Right lobe of liver (tissue), 4 donors: ENCODE measurements around the gene FAM20B.

Experiments used
- CTCF ChIP-seq, 4 donors: fragments of 200-600 bp in 3 of 4; fragments of 450-650 bp in 1 of 4; IDR thresholded peaks; one replicate each; pipeline versions ENCODE4 v1.5.1 to v1.8.0; 2016 to 2022; ENCODE audit warnings: antibody characterized with exemption in 4 of 4, mild to moderate bottlenecking in 2 of 4
- POLR2A ChIP-seq: fragments of 450-650 bp; IDR thresholded peaks from one replicate; pipeline ENCODE4 v1.6.1; 2017; ENCODE audit warnings: antibody characterized with exemption, mild to moderate bottlenecking
- donor health status: DM: no; HTN: no; CAD: no.
- donor health status: DM: no; HTN: no; CAD: no.
- donor health status: DM: no; HTN: yes; CAD: no.

DNA sequence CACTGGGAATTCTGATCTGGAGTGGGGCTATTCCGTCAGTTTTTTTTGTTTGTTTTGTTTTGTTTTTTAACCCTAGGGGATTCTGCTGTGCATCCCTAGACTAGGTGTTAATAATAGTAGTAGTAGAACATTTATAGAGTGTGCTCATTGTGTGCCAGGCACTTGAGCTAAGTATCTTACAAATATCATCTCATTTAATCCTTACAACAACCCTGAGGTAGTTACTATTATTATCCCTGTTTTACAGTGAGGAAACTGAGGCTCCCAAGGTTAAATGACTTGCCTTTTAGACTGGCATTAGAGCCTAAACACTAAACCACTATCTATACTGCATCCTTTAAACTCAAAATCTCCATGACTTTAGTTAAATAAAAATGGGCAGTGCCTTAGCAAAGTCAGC is 78.3 kb downstream of the FAM20B start:
- no peak for TF ChIP-seq CTCF (IDR thresholded peaks at IDR 0.05)
- no peak for TF ChIP-seq POLR2A
